Ascending aorta (tissue), 2 donors: ENCODE results near the gene KDM8. TPM values are rescaled to one million over a fixed set of nuclear protein-coding genes. Genes with fewer than 3 reads are reported as not detected.

Experiments used
- DNase-seq, 2 donors: peaks; one replicate each; pipeline ENCODE4 v3.0.0-alpha.2; 2019; ENCODE audit warnings: low spot score in 2 of 2
- H3K27ac ChIP-seq, 2 donors: fragments of 200-600 bp; sonication (generic); one replicate each; pipeline ENCODE4 v1.5.1; 2016 to 2017; ENCODE audit warnings: mild to moderate bottlenecking in 1 of 2
- H3K27me3 ChIP-seq: fragments of 200-600 bp; sonication (generic); one replicate; pipeline ENCODE4 v1.5.1; 2017
- H3K36me3 ChIP-seq, 2 donors: fragments of 200-600 bp; sonication (generic); one replicate each; pipeline ENCODE4 v1.5.1; 2016
- H3K4me1 ChIP-seq, 2 donors: fragments of 200-600 bp; sonication (generic); one replicate each; pipeline ENCODE4 v1.5.1; 2016 to 2017; ENCODE audit warnings: mild to moderate bottlenecking in 1 of 2
- H3K4me3 ChIP-seq, 2 donors: fragments of 200-600 bp; sonication (generic); one replicate each; pipeline ENCODE4 v1.5.1; 2016 to 2017; ENCODE audit warnings: mild to moderate bottlenecking in 1 of 2
- H3K9me3 ChIP-seq, 2 donors: fragments of 200-600 bp; sonication (generic); one replicate each; pipeline ENCODE4 v1.5.1; 2016
- intact Hi-C: fragments of 100-400 bp; cut with DNase I; formaldehyde crosslinking; loops from one replicate; pipeline ENCODE4 v1.15.1; 2023
- total RNA-seq: library from RNA; depleted of rRNA; stranded (reverse); fragments of >200 nt; gene quantifications from one replicate; pipeline ENCODE4 v1.1.0, GENCODE V29; 2016
- TF ChIP-seq, protein P1 (sequence below), 3 experiments: fragments of 200-600 bp in 2 of 3; fragments of 450-650 bp in 1 of 3; sonication (generic) in 2 of 3; IDR thresholded peaks; one replicate each; pipeline ENCODE4 v1.5.1; 2016 to 2019; ENCODE audit warnings: antibody characterized with exemption in 3 of 3, mild to moderate bottlenecking in 1 of 3, moderate library complexity in 1 of 3

KDM8 gene
- total RNA-seq, 1 donor from 2014 or later: 55.5 TPM

DNA sequence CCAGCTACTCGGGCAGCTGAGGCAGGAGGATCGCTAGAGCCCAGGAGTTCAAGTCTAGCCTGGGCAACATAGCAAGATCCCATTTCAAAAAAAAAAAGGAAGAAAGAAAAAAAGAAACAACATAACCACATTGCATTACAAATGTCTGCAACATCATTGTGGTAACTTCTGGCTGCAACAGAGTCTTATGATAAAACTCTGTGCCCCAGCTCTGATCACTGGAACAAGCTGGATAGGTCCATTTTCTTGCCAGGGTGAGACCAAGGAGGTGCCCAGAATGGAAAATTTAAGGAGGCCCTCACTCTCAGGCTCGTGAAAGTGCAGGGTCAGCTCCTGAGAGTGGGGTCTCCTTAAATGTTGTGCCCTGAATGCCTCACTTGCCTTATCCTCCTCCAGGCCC is 37.8 kb upstream of the KDM8 start:
- Histone ChIP-seq H3K27ac (no peak overlapping the region), H3K4me1 (no peaks in the 10 kb centered on the region), H3K4me3 (no peak overlapping the region), H3K36me3 (no peaks in the 10 kb centered on the region), H3K27me3 (no peaks in the 10 kb centered on the region), H3K9me3 (peaks cover 0 to 12% of the 10 kb centered on the region in 2 donors)
- TF ChIP-seq, protein P1, sequence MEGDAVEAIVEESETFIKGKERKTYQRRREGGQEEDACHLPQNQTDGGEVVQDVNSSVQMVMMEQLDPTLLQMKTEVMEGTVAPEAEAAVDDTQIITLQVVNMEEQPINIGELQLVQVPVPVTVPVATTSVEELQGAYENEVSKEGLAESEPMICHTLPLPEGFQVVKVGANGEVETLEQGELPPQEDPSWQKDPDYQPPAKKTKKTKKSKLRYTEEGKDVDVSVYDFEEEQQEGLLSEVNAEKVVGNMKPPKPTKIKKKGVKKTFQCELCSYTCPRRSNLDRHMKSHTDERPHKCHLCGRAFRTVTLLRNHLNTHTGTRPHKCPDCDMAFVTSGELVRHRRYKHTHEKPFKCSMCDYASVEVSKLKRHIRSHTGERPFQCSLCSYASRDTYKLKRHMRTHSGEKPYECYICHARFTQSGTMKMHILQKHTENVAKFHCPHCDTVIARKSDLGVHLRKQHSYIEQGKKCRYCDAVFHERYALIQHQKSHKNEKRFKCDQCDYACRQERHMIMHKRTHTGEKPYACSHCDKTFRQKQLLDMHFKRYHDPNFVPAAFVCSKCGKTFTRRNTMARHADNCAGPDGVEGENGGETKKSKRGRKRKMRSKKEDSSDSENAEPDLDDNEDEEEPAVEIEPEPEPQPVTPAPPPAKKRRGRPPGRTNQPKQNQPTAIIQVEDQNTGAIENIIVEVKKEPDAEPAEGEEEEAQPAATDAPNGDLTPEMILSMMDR (IDR thresholded peaks at IDR 0.05): no peak
- intact Hi-C loops: no loop called here
- DNase-seq: no peak

DNA sequence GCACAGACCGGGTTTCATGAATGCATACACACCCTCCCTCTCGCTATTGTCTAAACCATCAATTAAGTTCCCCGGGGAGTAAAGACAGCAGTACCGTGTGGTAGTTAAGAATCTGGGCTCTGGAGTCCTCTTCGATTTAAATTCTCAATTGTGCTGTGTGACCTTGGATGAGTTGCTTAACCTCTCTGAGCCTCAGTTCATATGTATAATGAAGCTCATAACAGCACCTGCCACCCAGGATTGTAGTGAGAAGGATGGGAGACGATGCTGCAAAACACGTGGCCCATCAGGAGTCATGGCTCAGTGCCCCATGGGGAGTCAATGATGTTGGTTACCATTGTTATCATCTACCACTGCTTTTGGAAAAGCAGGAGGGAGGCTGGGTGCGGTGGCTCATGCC is 34.5 kb upstream of the KDM8 start:
- TF ChIP-seq, protein P1 (IDR thresholded peaks at IDR 0.05): no peak
- Histone ChIP-seq H3K4me3 (no peak overlapping the region), H3K9me3 (no peaks in the 10 kb centered on the region), H3K27me3 (no peaks in the 10 kb centered on the region), H3K4me1 (no peaks in the 10 kb centered on the region), H3K27ac (no peak overlapping the region), H3K36me3 (no peaks in the 10 kb centered on the region)
- DNase-seq: no peak
- intact Hi-C loops: no loop called here

DNA sequence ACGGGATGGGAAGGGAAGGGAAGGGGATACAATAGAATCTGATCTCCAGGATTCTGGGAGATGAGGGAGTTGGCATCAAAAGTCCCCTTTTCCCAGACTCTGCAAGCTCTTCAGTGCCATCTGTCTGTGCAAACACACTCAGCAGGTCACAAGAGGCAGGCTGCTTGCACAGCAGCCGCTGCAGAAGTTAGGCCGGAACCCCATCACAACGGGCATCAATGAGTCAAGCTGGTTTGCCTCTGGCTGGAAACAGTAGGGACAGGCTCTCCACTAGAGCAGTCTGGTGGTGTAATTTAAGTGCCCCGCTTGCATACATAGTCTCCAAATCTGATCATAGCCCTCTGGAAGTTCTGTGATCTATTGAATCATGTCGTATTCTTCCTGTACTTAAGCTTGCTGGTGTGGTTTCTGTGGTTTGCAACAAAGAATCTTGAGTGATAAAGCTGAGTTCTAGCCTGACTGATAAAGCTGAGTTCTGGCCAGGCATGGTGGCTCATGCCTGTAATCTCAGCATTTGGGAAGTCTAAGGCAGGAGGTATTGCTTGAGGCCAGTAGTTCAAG is 33.7 kb upstream of the KDM8 start:
- no peak for DNase-seq
- no peaks in the 10 kb centered on the region for H3K9me3 ChIP-seq
- TF ChIP-seq, protein P1 (IDR thresholded peaks at IDR 0.05): no peak
- intact Hi-C loops: no loop called here
- no peaks in the 10 kb centered on the region for H3K4me1 ChIP-seq
- H3K4me3 ChIP-seq: no peak overlapping the region
- no peaks in the 10 kb centered on the region for H3K27me3 ChIP-seq
- H3K36me3 ChIP-seq: no peaks in the 10 kb centered on the region
- H3K27ac ChIP-seq: no peak overlapping the region

DNA sequence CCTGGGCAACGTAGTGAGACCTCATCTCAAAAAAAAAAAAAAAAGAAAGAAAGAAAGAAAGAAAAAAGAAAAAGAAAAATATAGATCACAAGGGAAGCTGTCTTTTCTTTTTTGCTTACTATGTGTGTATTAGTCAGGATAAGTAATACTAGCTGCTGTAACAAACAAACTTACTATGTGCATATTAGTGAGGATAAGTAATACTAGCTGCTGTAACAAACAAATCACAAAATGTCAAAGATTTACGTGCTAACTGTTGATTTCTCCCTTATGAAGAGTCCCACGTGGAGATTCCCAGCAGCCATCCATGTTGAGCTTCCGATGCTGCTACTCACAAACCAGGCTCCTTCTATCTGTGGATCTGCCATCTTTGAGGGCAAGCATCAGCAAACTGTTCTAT is 31.7 kb upstream of the KDM8 start:
- TF ChIP-seq, protein P1 (IDR thresholded peaks at IDR 0.05): no peak
- Histone ChIP-seq H3K4me1 (no peaks in the 10 kb centered on the region), H3K4me3 (no peak overlapping the region), H3K9me3 (no peaks in the 10 kb centered on the region), H3K27me3 (no peaks in the 10 kb centered on the region), H3K36me3 (no peaks in the 10 kb centered on the region), H3K27ac (no peak overlapping the region)
- intact Hi-C loops: no loop called here
- no peak for DNase-seq

DNA sequence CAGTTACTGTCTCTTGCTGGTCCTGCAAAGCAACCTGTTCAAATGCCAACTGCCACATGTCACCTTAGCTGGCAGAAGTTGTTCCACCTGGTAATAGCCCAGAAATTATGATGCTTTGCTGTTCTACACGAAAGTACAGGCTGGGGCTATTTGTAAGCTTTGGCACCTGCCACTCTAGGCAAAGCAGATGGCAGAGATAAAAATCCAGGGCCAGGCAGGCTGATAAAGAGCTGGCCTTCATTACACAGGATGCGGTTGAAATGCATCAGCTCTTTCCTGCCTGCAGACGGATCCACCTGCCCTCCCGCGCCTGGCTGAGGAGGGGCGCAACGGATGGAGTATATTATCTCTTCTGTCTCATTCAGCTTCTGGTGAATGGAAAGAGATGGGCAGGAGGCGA is 29.3 kb upstream of the KDM8 start:
- intact Hi-C loops: no loop called here
- no peak for DNase-seq

More for the DNA sequence above, 29.3 kb upstream of the KDM8 start:
- no peak overlapping the region for H3K27ac ChIP-seq
- no peaks in the 10 kb centered on the region for H3K27me3 ChIP-seq
- TF ChIP-seq, protein P1 (IDR thresholded peaks at IDR 0.05): no peak
- no peaks in the 10 kb centered on the region for H3K9me3 ChIP-seq
- no peaks in the 10 kb centered on the region for H3K4me1 ChIP-seq
- no peaks in the 10 kb centered on the region for H3K36me3 ChIP-seq
- H3K4me3 ChIP-seq: no peak overlapping the region
